Endodermal cell (in vitro differentiated cells): ENCODE results near the gene PCDHA1. TPM values are rescaled to one million over a fixed set of nuclear protein-coding genes. Genes with fewer than 3 reads are reported as not detected.
"Not testable (repeated sequence)": the region's sequence is repeated elsewhere in the genome, so short reads cannot be mapped to it uniquely, and the experiment has no call there.

ENCODE experiments used
- DNase-seq: peaks from one replicate; pipeline ENCODE4 v3.0.0-alpha.2; 2017
- H3K27ac ChIP-seq: 2 replicates; pipeline ENCODE4 v1.5.1; 2013; ENCODE audit warnings: mild to moderate bottlenecking, low read depth, low read length, moderate library complexity
- H3K27me3 ChIP-seq: 2 replicates; pipeline ENCODE4 v1.6.1; 2013; ENCODE audit warnings: mild to moderate bottlenecking, low read length, moderate library complexity; ENCODE audit not compliant: insufficient read depth, control insufficient read depth, poor library complexity, severe bottlenecking
- H3K36me3 ChIP-seq: 2 replicates; pipeline ENCODE4 v1.7.0; 2013; ENCODE audit warnings: mild to moderate bottlenecking, low read length, moderate library complexity; ENCODE audit not compliant: control insufficient read depth, insufficient read depth
- H3K4me1 ChIP-seq: one replicate; pipeline ENCODE4 v1.7.0; 2013; ENCODE audit warnings: low read length; ENCODE audit not compliant: control insufficient read depth, insufficient read depth
- H3K4me3 ChIP-seq: 2 replicates; pipeline ENCODE4 v1.5.1; 2013; ENCODE audit warnings: mild to moderate bottlenecking, low read length, moderate library complexity
- H3K9ac ChIP-seq: 2 replicates; pipeline ENCODE4 v1.6.1; 2013; ENCODE audit warnings: mild to moderate bottlenecking, low read length, moderate library complexity; ENCODE audit not compliant: poor library complexity, severe bottlenecking; ENCODE audit errors: extremely low read depth
- H3K9me3 ChIP-seq: 2 replicates; pipeline ENCODE4 v1.6.1; 2013; ENCODE audit warnings: mild to moderate bottlenecking, low read length, moderate library complexity; ENCODE audit not compliant: control insufficient read depth
- H3K27ac Mint-ChIP-seq: 2 replicates; pipeline ENCODE4 v1.8.0; 2020; ENCODE audit warnings: mixed read lengths
- H3K27me3 Mint-ChIP-seq: 2 replicates; pipeline ENCODE4 v1.8.0; 2021; ENCODE audit warnings: mild to moderate bottlenecking, mixed read lengths; ENCODE audit not compliant: insufficient read depth
- H3K36me3 Mint-ChIP-seq: 2 replicates; pipeline ENCODE4 v1.8.0; 2020; ENCODE audit warnings: low read depth, mixed read lengths
- H3K4me1 Mint-ChIP-seq: 2 replicates; pipeline ENCODE4 v1.8.0; 2020; ENCODE audit warnings: mixed read lengths
- H3K4me3 Mint-ChIP-seq: 2 replicates; pipeline ENCODE4 v1.8.0; 2020; ENCODE audit warnings: mild to moderate bottlenecking, moderate library complexity, mixed read lengths
- H3K9me3 Mint-ChIP-seq: 2 replicates; pipeline ENCODE4 v1.8.0; 2020; ENCODE audit warnings: mild to moderate bottlenecking, mixed read lengths
- CTCF ChIP-seq: fragments of 200-600 bp; sonication (generic); conservative IDR thresholded peaks from 2 replicates; pipeline ENCODE4 v1.5.0; 2021; ENCODE audit warnings: antibody characterized with exemption, mild to moderate bottlenecking
- WGBS, 2 experiments: methylation state at CpG; one replicate each; pipeline versions ENCODE4 v1.1.5 to v1.1.7; 2013; ENCODE audit warnings: missing lambda C conversion rate in 2 of 2, mixed read lengths in 1 of 2; ENCODE audit not compliant: insufficient coverage in 1 of 2, insufficient read length in 1 of 2; 5-methylcytosine and 5-hydroxymethylcytosine counted together
- total RNA-seq, 2 donors: library from RNA; stranded (reverse); fragmentation: NEBNext Ultra II Directional in 1 of 2; extraction: Animal tissue kit (Norgen Biotek cat#: 25700) in 1 of 2; gene quantifications; 2 replicates in 1 of 2; 3 replicates in 1 of 2; pipeline ENCODE4 v1.2.1, GENCODE V29; 2021

Gene PCDHA1
- total RNA-seq, 2 donors from 2014 or later = 0.18 to 2.9 TPM

DNA sequence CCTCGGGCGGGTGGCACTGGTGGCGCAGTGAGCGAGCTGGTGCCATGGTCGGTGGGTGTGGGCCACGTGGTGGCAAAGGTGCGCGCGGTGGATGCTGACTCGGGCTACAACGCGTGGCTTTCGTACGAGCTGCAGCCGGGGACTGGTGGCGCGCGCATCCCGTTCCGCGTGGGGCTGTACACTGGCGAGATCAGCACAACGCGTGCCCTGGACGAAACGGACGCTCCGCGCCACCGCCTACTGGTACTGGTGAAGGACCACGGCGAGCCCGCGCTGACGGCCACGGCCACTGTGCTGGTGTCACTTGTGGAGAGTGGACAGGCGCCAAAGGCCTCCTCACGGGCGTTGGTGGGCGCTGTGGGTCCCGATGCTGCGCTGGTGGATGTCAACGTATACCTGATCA lies 22.9 kb downstream of the PCDHA1 start:
- TF ChIP-seq CTCF = no peak
- Histone ChIP-seq H3K9me3 (no peaks in the 10 kb centered on the region), H3K36me3 (no peaks in the 10 kb centered on the region), H3K4me1 (no peaks in the 10 kb centered on the region), H3K9ac (no peak overlapping the region), H3K4me3 (no peak overlapping the region), H3K27ac (no peak overlapping the region), H3K27me3 (no peaks in the 10 kb centered on the region)
- Mint-ChIP-seq H3K4me3 (no peak overlapping the region), H3K4me1 (no peaks in the 10 kb centered on the region), H3K9me3 (no peaks in the 10 kb centered on the region), H3K27ac (no peak overlapping the region), H3K36me3 (peaks cover 7% of the 10 kb centered on the region), H3K27me3 (no peaks in the 10 kb centered on the region)
- 95 to 98% methylated on average over 36 to 43 of the region's 43 CpGs for WGBS, 2 experiments
- DNase-seq = peak; percentile 30

DNA sequence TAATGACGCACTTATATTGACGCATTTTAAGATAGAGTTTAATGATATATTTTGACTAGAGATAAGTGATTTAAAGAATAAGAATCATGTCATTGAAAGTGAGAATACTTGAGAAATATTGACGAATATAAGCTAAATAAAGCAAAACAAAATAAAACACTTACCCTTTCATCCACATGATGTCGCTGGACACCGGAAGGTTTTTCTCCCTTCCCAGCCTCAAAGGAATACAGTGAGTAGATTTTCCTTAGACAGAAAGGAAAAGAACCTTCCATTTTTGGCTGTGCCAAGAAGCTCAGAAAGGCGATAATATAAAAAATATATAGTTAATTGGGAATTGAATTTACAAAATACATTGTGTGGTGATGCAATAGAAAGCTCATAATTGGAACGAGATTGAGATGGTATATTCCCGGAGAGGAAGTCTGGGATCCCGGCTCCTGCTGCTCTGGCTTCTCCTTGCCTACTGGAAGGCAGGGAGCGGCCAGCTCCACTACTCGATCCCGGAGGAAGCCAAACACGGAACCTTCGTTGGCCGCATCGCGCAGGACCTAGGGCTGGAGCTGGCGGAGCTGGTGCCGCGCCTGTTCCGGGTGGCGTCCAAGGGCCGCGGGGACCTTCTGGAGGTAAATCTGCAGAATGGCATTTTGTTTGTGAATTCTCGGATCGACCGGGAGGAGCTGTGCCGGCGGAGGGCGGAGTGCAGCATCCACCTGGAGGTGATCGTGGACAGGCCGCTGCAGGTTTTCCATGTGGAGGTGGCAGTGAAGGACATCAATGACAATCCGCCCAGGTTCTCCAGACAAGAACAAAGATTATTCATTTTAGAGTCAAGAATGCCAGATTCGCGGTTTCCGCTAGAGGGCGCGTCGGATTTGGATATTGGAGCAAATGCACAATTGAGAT lies 35.7 kb downstream of the PCDHA1 start, which contains the start of gene PCDHA5:
Gene PCDHA5, plus strand, starts transcription at position 239 of the 906 bp plus-strand sequence.
- H3K4me1 Mint-ChIP-seq = peaks cover 4% of the 10 kb centered on the region
- H3K27me3 ChIP-seq = no peaks in the 10 kb centered on the region
- no peaks in the 10 kb centered on the region for H3K36me3 ChIP-seq
- peaks cover 2% of the 10 kb centered on the region for H3K9me3 Mint-ChIP-seq
- H3K4me3 ChIP-seq = no peak within 1 kb of the TSS
- DNase-seq = peak; percentile 50
- peak; percentile 55 for TF ChIP-seq CTCF
- no peaks in the 10 kb centered on the region for H3K4me1 ChIP-seq
- H3K9ac ChIP-seq = no peak within 1 kb of the TSS
- no peaks in the 10 kb centered on the region for H3K9me3 ChIP-seq
- H3K27me3 Mint-ChIP-seq = no peaks in the 10 kb centered on the region
- peak within 1 kb of the TSS; percentile 45 for H3K4me3 Mint-ChIP-seq
- peaks cover 21% of the 10 kb centered on the region for H3K36me3 Mint-ChIP-seq
- WGBS, 2 experiments = 89 to 92% methylated on average over 31 to 39 of the region's 39 CpGs
- H3K27ac ChIP-seq = no peak within 1 kb of the TSS
- H3K27ac Mint-ChIP-seq = no peak within 1 kb of the TSS

DNA sequence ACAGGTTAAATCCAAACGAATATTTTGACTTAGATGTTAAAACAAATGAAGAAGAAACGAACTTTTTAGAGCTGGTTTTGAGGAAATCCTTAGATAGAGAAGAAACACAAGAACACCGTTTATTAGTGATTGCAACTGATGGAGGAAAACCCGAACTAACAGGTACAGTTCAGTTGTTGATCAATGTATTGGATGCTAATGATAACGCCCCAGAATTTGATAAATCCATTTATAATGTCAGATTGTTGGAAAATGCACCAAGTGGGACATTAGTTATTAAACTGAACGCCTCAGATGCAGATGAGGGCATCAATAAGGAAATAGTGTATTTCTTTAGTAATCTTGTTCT lies 36.3 kb downstream of the PCDHA1 start:
- no peak for DNase-seq
- no peaks in the 10 kb centered on the region for H3K4me1 ChIP-seq
- 87 to 90% methylated on average over 6 of the region's 6 CpGs for WGBS, 2 experiments
- H3K36me3 Mint-ChIP-seq = peaks cover 21% of the 10 kb centered on the region
- H3K36me3 ChIP-seq = no peaks in the 10 kb centered on the region
- no peak overlapping the region for H3K4me3 ChIP-seq
- H3K27me3 ChIP-seq = no peaks in the 10 kb centered on the region
- peaks cover 8% of the 10 kb centered on the region for H3K4me1 Mint-ChIP-seq
- TF ChIP-seq CTCF = no peak
- no peak overlapping the region for H3K27ac ChIP-seq
- peaks cover 2% of the 10 kb centered on the region for H3K9me3 Mint-ChIP-seq
- H3K27ac Mint-ChIP-seq = no peak overlapping the region
- H3K27me3 Mint-ChIP-seq = no peaks in the 10 kb centered on the region
- no peaks in the 10 kb centered on the region for H3K9me3 ChIP-seq
- H3K9ac ChIP-seq = no peak overlapping the region
- H3K4me3 Mint-ChIP-seq = peak overlapping the region; percentile 45

DNA sequence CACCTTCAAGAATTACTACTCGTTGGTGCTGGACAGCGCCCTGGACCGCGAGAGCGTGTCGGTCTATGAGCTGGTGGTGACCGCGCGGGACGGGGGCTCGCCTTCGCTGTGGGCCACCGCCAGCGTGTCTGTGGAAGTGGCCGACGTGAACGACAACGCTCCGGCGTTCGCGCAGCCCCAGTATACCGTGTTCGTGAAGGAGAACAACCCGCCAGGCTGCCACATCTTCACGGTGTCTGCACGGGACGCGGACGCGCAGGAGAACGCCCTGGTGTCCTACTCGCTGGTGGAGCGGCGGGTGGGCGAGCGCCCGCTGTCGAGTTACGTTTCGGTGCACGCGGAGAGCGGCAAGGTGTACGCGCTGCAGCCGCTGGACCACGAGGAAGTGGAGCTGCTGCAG lies 37.0 kb downstream of the PCDHA1 start:
- not testable (repeated sequence) for DNase-seq, H3K4me3 Mint-ChIP-seq, H3K9me3 ChIP-seq, H3K4me1 ChIP-seq, H3K36me3 ChIP-seq, H3K27me3 ChIP-seq, H3K9ac ChIP-seq, H3K4me3 ChIP-seq, H3K4me1 Mint-ChIP-seq, H3K27me3 Mint-ChIP-seq, H3K27ac Mint-ChIP-seq, H3K9me3 Mint-ChIP-seq, H3K27ac ChIP-seq
- WGBS, 2 experiments = 95 to 97% methylated on average over 25 to 48 of the region's 48 CpGs
- peaks cover 21% of the 10 kb centered on the region for H3K36me3 Mint-ChIP-seq
